Naive thymus-derived CD4-positive, alpha-beta T cell (primary cell): ENCODE measurements around the gene ETS1. TPM values are rescaled to one million over a fixed set of nuclear protein-coding genes. Genes with fewer than 3 reads are reported as not detected.

Source experiments
- ATAC-seq: fragments of 150-1000 bp; cut with Tn5 transposase; 2 replicates; pipeline ENCODE4 v1.10.0; 2021; ENCODE audit warnings: mild to moderate bottlenecking, moderate library complexity
- CTCF ChIA-PET: fragments of 350-600 bp; sonication (Branson Sonifier 250); formaldehyde crosslinking; loops from one replicate; lab custom pipeline; 2021; ENCODE audit warnings: antibody characterized with exemption; lab: Charles Lee
- POLR2A ChIA-PET: fragments of 350-600 bp; sonication (Branson Sonifier 250); formaldehyde crosslinking; loops from one replicate; lab custom pipeline; 2021; ENCODE audit warnings: antibody characterized with exemption, inconsistent platforms; lab: Charles Lee
- DNase-seq, 9 donors: peaks; one replicate each; pipeline versions ENCODE4 v3.0.0 to v3.0.0-alpha.2; 2020 to 2022; ENCODE audit warnings: mixed read lengths in 1 of 9
- H3K27ac ChIP-seq: one replicate; pipeline ENCODE4 v1.7.0; 2013; ENCODE audit warnings: mild to moderate bottlenecking, low read depth, low read length, moderate library complexity
- H3K27me3 ChIP-seq, 2 donors: one replicate each; pipeline ENCODE4 v1.7.0; 2013; ENCODE audit warnings: low read length in 2 of 2, mild to moderate bottlenecking in 2 of 2, moderate library complexity in 2 of 2; ENCODE audit not compliant: control insufficient read depth in 2 of 2, insufficient read depth in 2 of 2
- H3K36me3 ChIP-seq, 3 experiments: 1 replicate in 2 of 3; 2 replicates in 1 of 3; pipeline ENCODE4 v1.7.0; 2013; ENCODE audit warnings: low read length in 3 of 3, mild to moderate bottlenecking in 3 of 3, moderate library complexity in 1 of 3; ENCODE audit not compliant: insufficient read depth in 3 of 3, control insufficient read depth in 2 of 3
- H3K4me1 ChIP-seq, 2 donors: one replicate each; pipeline ENCODE4 v1.7.0; 2013; ENCODE audit warnings: low read length in 2 of 2, mild to moderate bottlenecking in 2 of 2, moderate library complexity in 1 of 2; ENCODE audit not compliant: control insufficient read depth in 2 of 2, insufficient read depth in 2 of 2
- H3K4me3 ChIP-seq: 2 replicates; pipeline ENCODE4 v1.7.0; 2013; ENCODE audit warnings: mild to moderate bottlenecking, low read length
- H3K9me3 ChIP-seq, 3 experiments: 1 replicate in 2 of 3; 2 replicates in 1 of 3; pipeline ENCODE4 v1.7.0; 2013; ENCODE audit warnings: low read length in 3 of 3; ENCODE audit not compliant: control insufficient read depth in 2 of 3
- H3K27ac Mint-ChIP-seq, 9 donors: one replicate each; pipeline ENCODE4 v1.8.0; 2020 to 2022; ENCODE audit warnings: mixed read lengths in 9 of 9, mild to moderate bottlenecking in 8 of 9, moderate library complexity in 5 of 9, inconsistent platforms in 2 of 9
- H3K27me3 Mint-ChIP-seq, 5 donors: one replicate each; pipeline ENCODE4 v1.8.0; 2021 to 2022; ENCODE audit warnings: mixed read lengths in 5 of 5, mild to moderate bottlenecking in 1 of 5
- H3K36me3 Mint-ChIP-seq, 5 donors: one replicate each; pipeline ENCODE4 v1.8.0; 2020 to 2022; ENCODE audit warnings: mixed read lengths in 5 of 5, mild to moderate bottlenecking in 3 of 5, inconsistent platforms in 1 of 5
- H3K4me1 Mint-ChIP-seq, 7 donors: one replicate each; pipeline ENCODE4 v1.8.0; 2020 to 2022; ENCODE audit warnings: mixed read lengths in 7 of 7, mild to moderate bottlenecking in 3 of 7, inconsistent platforms in 1 of 7
- H3K4me3 Mint-ChIP-seq, 10 donors: one replicate each; pipeline ENCODE4 v1.8.0; 2020 to 2022; ENCODE audit warnings: mild to moderate bottlenecking in 10 of 10, mixed read lengths in 10 of 10, moderate library complexity in 6 of 10, inconsistent platforms in 2 of 10
- H3K9me3 Mint-ChIP-seq, 11 donors: one replicate each; pipeline ENCODE4 v1.8.0; 2020 to 2022; ENCODE audit warnings: mixed read lengths in 11 of 11, mild to moderate bottlenecking in 4 of 11, inconsistent platforms in 1 of 11, moderate library complexity in 1 of 11
- intact Hi-C, 2 donors: fragments of 100-400 bp; cut with micrococcal nuclease; formaldehyde crosslinking; loops; one replicate each; pipeline ENCODE4 v1.15.1; 2023
- polyA plus RNA-seq, 2 donors: library from polyadenylated mRNA; unstranded; fragments of 300-500 nt; fragmentation: Illumina TruSeq; gene quantifications; one replicate each; pipeline ENCODE4 v1.2.3, GENCODE V29; 2021
- total RNA-seq, 6 experiments: library from RNA in 5 of 6; stranded (reverse) in 5 of 6; gene quantifications; 1 replicate in 5 of 6; 2 replicates in 1 of 6; pipeline ENCODE4 v1.2.3 and lab custom pipeline; 2021 to 2026

Gene ETS1
- total and polyA plus RNA-seq, 7 experiments from 2014 or later, result 514 to 871 (median 676) TPM

DNA sequence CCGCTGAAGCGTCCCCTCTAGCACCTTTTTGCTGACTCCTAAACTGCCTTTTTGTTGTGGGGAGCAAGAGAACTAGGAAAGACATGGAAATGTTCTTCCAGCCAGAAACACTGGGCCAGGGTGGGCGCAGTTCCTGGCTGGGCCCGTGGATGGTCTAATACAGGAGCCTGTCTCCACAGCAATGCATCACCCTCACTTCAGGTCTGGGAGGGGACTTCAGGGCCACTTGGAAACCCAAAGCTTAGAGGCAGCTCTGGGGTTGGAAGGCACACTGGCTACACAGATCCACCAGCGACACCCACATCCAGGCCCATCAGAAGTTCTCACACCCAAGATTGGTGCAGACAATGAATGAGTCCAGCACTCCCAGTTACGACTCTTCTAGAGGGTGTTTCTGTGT lies 120.3 kb downstream of the ETS1 start:
- Histone ChIP-seq H3K4me1 (peaks cover 100% of the 10 kb centered on the region in 2 donors), H3K9me3 (no peaks in the 10 kb centered on the region), H3K27ac (peak overlapping the region; percentile 97), H3K36me3 (peaks cover 44 to 68% (median 50%) of the 10 kb centered on the region in 3 experiments), H3K27me3 (no peaks in the 10 kb centered on the region), H3K4me3 (peak overlapping the region; percentile 37)
- ChIA-PET POLR2A (interaction anchor here (0.6 to 23.5 kb wide), 16 partner anchors 8 to 171 kb away, joined by 3 to 560 read pairs (median 12); no protein-coding TSS in a partner anchor), CTCF (interaction anchor here (0.9 to 2.9 kb wide), 8 partner anchors 9 to 176 kb away, joined by 3 to 13 read pairs (median 4); no protein-coding TSS in a partner anchor)
- peak overlapping the region; percentile 73 to 99 (median 80) for H3K4me3 Mint-ChIP-seq
- DNase-seq (peak in 1 of 9 donors; percentile 54), ATAC-seq (no peak)
- peaks cover 45 to 93% (median 81%) of the 10 kb centered on the region in 5 donors for H3K36me3 Mint-ChIP-seq
- H3K4me1 Mint-ChIP-seq, result peaks cover 80 to 100% (median 100%) of the 10 kb centered on the region in 7 donors
- H3K27ac Mint-ChIP-seq, result peak overlapping the region; percentile 88 to 100 (median 98)
- no peaks in the 10 kb centered on the region for H3K27me3 Mint-ChIP-seq
- no peaks in the 10 kb centered on the region for H3K9me3 Mint-ChIP-seq
- intact Hi-C loops, result loop anchor here (1.0 to 2.0 kb wide), 2 partner anchors 9 to 44 kb away; no protein-coding TSS in a partner anchor

DNA sequence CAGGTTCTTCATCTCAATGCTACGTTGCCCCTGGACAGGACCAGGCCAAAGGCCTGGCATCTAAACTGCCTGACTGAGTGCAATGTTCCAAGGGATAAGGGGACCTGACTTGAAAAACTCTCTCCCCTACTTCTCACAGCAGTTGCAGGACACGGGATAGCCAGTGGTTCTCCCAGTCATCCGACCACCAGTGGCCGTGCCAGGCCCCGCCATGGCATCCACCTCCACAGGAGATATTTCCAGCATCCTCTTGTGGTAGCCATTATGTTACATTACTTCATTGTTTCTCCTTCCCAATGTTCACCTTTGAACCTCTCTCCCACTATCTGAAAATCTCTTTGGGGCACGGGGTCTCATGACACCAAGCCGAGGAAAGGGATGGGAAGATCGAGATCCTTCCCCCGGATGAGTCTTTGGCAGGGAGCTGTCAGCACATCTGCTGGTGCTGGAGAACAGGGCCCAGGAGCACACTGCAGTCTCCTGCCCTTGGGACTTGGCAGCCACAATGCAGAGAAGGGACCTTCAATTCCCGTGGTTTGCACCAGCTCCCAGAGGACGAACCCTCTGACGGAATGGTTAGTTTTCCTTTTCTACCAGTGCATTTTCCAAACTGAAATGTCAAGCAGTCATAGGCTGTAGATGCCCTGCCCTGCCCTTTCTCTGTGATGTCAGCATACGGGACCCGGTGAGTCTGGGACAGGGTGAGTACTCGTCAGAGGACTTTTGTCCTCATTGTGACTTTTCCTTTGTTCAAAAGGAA lies 121.2 kb downstream of the ETS1 start:
- Histone ChIP-seq H3K4me3 (peak overlapping the region; percentile 37), H3K36me3 (peaks cover 48 to 74% (median 58%) of the 10 kb centered on the region in 3 experiments), H3K27me3 (no peaks in the 10 kb centered on the region), H3K4me1 (peaks cover 92 to 99% of the 10 kb centered on the region in 2 donors), H3K27ac (peak overlapping the region; percentile 97), H3K9me3 (no peaks in the 10 kb centered on the region)
- H3K27ac Mint-ChIP-seq, result peak overlapping the region; percentile 88 to 100 (median 98)
- no peak for ATAC-seq
- peaks cover 73 to 100% (median 100%) of the 10 kb centered on the region in 7 donors for H3K4me1 Mint-ChIP-seq
- peaks cover 43 to 93% (median 83%) of the 10 kb centered on the region in 5 donors for H3K36me3 Mint-ChIP-seq
- H3K9me3 Mint-ChIP-seq, result no peaks in the 10 kb centered on the region
- CTCF ChIA-PET, result interaction anchor here (0.8 to 2.9 kb wide), 8 partner anchors 8 to 174 kb away, joined by 3 to 13 read pairs (median 5); no protein-coding TSS in a partner anchor
- peak in 1 of 9 donors; percentile 65 for DNase-seq
- no peaks in the 10 kb centered on the region for H3K27me3 Mint-ChIP-seq
- POLR2A ChIA-PET, result interaction anchor here (0.6 to 23.5 kb wide), 26 partner anchors 9 to 294 kb away, joined by 3 to 560 read pairs (median 8); no protein-coding TSS in a partner anchor
- intact Hi-C loops, result loop anchor here (1.0 to 2.0 kb wide), 4 partner anchors 35 to 176 kb away; no protein-coding TSS in a partner anchor
- H3K4me3 Mint-ChIP-seq, result peak overlapping the region; percentile 73 to 99 (median 80)

DNA sequence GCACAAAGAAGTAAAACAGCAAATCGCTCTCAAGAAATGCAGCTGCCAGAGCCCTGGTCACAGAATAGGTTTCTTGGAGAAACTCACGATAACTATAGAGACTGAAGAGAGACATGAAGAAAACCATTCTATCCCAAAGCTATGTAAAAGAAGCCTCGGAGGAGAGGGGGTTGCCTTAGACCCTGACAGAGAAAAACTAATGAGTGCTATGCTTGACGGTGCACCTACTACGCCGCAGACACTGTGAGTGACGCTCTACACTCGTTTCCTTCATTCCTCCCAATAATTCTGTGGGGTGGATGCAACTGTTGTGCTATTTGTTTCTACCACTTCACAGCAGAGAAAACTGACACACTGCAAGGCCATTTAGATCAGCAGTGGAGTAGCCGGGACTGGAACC lies 121.8 kb downstream of the ETS1 start:
- CTCF ChIA-PET, result interaction anchor here (0.7 to 2.5 kb wide), 16 partner anchors 11 to 176 kb away, joined by 3 to 7 read pairs (median 3); no protein-coding TSS in a partner anchor
- peaks cover 86 to 97% of the 10 kb centered on the region in 2 donors for H3K4me1 ChIP-seq
- peaks cover 49 to 95% (median 88%) of the 10 kb centered on the region in 5 donors for H3K36me3 Mint-ChIP-seq

DNA sequence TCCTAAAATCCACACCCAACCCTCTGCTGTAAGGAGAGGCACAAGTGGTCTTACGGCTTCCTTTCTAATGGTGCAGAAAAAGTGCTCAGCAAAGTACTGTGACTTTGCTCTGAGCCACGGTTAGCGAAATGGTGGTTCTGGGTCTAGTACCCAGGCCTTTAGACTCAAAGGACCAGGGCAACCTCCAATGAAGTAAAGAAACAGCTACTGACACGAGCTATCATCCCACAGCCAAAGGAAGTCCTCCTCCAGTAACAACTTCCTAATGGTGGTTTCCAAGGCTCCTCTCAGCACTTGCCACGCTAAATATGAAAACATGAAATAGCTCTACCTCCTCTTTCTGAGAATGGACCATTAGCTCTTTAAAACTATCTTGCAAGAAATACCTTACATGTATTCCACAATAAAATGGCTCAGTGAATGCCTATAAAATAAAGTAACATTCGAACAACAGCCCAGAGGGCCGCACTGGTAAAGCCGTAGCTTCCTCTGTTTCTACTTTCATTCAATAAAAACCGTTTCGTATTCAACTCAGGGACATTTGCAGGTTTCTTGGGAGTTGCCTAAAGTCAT lies 122.4 kb downstream of the ETS1 start:
- POLR2A ChIA-PET, result interaction anchor here (0.7 to 23.5 kb wide), 27 partner anchors 9 to 179 kb away, joined by 3 to 560 read pairs (median 6); no protein-coding TSS in a partner anchor
- peak overlapping the region; percentile 97 for H3K27ac ChIP-seq

More for the DNA sequence above, 121.8 kb downstream of the ETS1 start:
- H3K9me3 Mint-ChIP-seq, result no peaks in the 10 kb centered on the region
- H3K9me3 ChIP-seq, result no peaks in the 10 kb centered on the region
- peak overlapping the region; percentile 97 for H3K27ac ChIP-seq
- H3K4me3 ChIP-seq, result peak overlapping the region; percentile 37
- peak overlapping the region; percentile 88 to 100 (median 98) for H3K27ac Mint-ChIP-seq
- no peaks in the 10 kb centered on the region for H3K27me3 ChIP-seq
- DNase-seq (peak in 2 of 9 donors; percentile 66 to 69), ATAC-seq (peak; percentile 66)
- POLR2A ChIA-PET, result interaction anchor here (0.7 to 23.5 kb wide), 26 partner anchors 10 to 180 kb away, joined by 3 to 560 read pairs (median 6); no protein-coding TSS in a partner anchor
- H3K4me1 Mint-ChIP-seq, result peaks cover 73 to 100% (median 100%) of the 10 kb centered on the region in 7 donors
- H3K27me3 Mint-ChIP-seq, result no peaks in the 10 kb centered on the region
- peaks cover 50 to 76% (median 59%) of the 10 kb centered on the region in 3 experiments for H3K36me3 ChIP-seq
- H3K4me3 Mint-ChIP-seq, result peak overlapping the region; percentile 73 to 99 (median 80)
- intact Hi-C loops, result loop anchor here (1.0 kb wide), 3 partner anchors 36 to 175 kb away; no protein-coding TSS in a partner anchor

DNA sequence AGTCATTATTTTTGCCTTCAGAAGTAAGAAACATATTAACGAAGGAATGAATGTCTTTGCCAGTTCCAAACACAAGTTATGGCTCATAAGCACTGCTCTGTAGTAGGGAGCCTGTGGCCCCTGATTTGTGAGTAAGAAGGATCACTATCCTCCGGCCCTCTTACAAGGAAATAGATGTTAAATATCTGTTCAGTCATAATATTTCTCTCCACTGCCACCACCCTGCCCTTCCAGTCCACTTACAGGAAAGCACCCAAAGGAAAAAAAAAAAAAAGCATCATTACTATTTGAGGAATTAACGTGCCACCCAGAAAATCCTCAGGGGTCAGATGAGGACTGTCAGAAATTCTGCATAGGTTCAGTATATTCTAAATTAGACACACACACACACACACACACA lies 123.4 kb downstream of the ETS1 start:
- Mint-ChIP-seq H3K36me3 (peaks cover 53 to 97% (median 86%) of the 10 kb centered on the region in 5 donors), H3K4me3 (peak overlapping the region; percentile 73 to 99 (median 80)), H3K27me3 (no peaks in the 10 kb centered on the region), H3K9me3 (no peaks in the 10 kb centered on the region), H3K27ac (peak overlapping the region; percentile 88 to 100 (median 98)), H3K4me1 (peaks cover 68 to 100% (median 99%) of the 10 kb centered on the region in 7 donors)
- Histone ChIP-seq H3K27ac (peak overlapping the region; percentile 97), H3K4me3 (peak overlapping the region; percentile 37), H3K27me3 (no peaks in the 10 kb centered on the region), H3K36me3 (peaks cover 44 to 81% (median 65%) of the 10 kb centered on the region in 3 experiments), H3K9me3 (no peaks in the 10 kb centered on the region), H3K4me1 (peaks cover 79 to 92% of the 10 kb centered on the region in 2 donors)
- ChIA-PET POLR2A (interaction anchor here (0.8 to 23.5 kb wide), 16 partner anchors 10 to 178 kb away, joined by 3 to 560 read pairs (median 8); no protein-coding TSS in a partner anchor), CTCF (interaction anchor here (1.0 to 2.9 kb wide), 8 partner anchors 10 to 174 kb away, joined by 3 to 8 read pairs (median 6); no protein-coding TSS in a partner anchor)
- intact Hi-C loops, result loop anchor here in 1 of 2 donors (1.0 kb wide), 1 partner anchor 7 kb away; no protein-coding TSS in a partner anchor
- DNase-seq (no peak), ATAC-seq (no peak)

More for the DNA sequence above, 122.4 kb downstream of the ETS1 start:
- Histone ChIP-seq H3K9me3 (no peaks in the 10 kb centered on the region), H3K27me3 (no peaks in the 10 kb centered on the region), H3K36me3 (peaks cover 50 to 81% (median 64%) of the 10 kb centered on the region in 3 experiments), H3K4me1 (peaks cover 84 to 94% of the 10 kb centered on the region in 2 donors), H3K4me3 (peak overlapping the region; percentile 37)
- Mint-ChIP-seq H3K4me3 (peak overlapping the region; percentile 73 to 99 (median 80)), H3K27me3 (no peaks in the 10 kb centered on the region), H3K9me3 (no peaks in the 10 kb centered on the region), H3K4me1 (peaks cover 71 to 100% (median 100%) of the 10 kb centered on the region in 7 donors), H3K27ac (peak overlapping the region; percentile 88 to 100 (median 98)), H3K36me3 (peaks cover 55 to 97% (median 87%) of the 10 kb centered on the region in 5 donors)
- CTCF ChIA-PET, result interaction anchor here (0.7 to 2.5 kb wide), 18 partner anchors 12 to 269 kb away, joined by 3 to 7 read pairs (median 3); no protein-coding TSS in a partner anchor
- intact Hi-C loops, result loop anchor here (1.0 kb wide), 3 partner anchors 36 to 175 kb away; no protein-coding TSS in a partner anchor
- DNase-seq (no peak), ATAC-seq (peak; percentile 10)
